ENCODE results near the gene FAM107B. TPM values are rescaled to one million over a fixed set of nuclear protein-coding genes. Genes with fewer than 3 reads are reported as not detected.

The FAM107B gene
- total and polyA plus RNA-seq, 2 of the 8 experiments (the other 6 are each of a cell fraction or from before 2014, with no cell fraction given) = 7.5 to 28.1 TPM

DNA sequence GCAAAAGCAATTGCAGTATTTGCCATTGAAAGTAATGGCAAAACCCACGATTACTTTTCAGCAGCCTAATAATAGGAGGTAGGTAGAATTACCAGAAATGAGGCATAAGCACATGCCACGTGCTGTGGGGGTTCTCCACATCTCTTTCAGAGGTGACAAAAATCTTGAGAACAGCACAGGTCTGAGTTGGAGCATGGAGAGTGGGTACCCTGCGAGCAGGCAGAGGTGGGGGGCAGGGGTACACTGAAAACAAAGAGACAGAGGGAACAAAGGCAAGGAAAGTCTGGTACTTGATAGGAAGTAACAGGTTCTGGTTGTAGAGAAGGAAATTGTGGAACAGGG lies 75.9 kb downstream of the FAM107B start:
- ChIA-PET CTCF (ENCODE audit: partially characterized antibody) (interaction anchor here (1.4 kb wide), 1 partner anchor 152 kb away, joined by 4 read pairs; no protein-coding TSS in a partner anchor), POLR2A (ENCODE audit: partially characterized antibody) (no interaction called here)
- no peaks in the 10 kb centered on the region for H3K36me3 ChIP-seq (ENCODE audit: control insufficient read depth in 2 of 4, insufficient read depth in 4 of 4, low read length in 3 of 4)
- no peak overlapping the region for H4K91ac ChIP-seq (replicated peaks; ENCODE audit: insufficient read length, low read length)
- no peaks in the 10 kb centered on the region for H3K23me2 ChIP-seq (ENCODE audit: low read depth, low read length)
- H3K27ac ChIP-seq (ENCODE audit: low read depth, low read length) = no peak overlapping the region
- H3K9me3 ChIP-seq (ENCODE audit: insufficient read depth in 2 of 2, low read depth in 1 of 2, low read length in 1 of 2) = peaks cover 0 to 5% of the 10 kb centered on the region in 2 experiments; a peak in 1 of 4 replicates
- no peak overlapping the region for H3K4ac ChIP-seq (replicated peaks; ENCODE audit: insufficient read length, low read depth, low read length)
- no peaks in the 10 kb centered on the region for H3K79me2 ChIP-seq (ENCODE audit: control insufficient read depth in 1 of 2, insufficient read depth in 2 of 2, low read length in 2 of 2)
- no peak overlapping the region; the same call in 1 of the 2 replicates for H2BK5ac ChIP-seq (ENCODE audit: low read depth, low read length)
- no peak overlapping the region for H3K9ac ChIP-seq (replicated peaks in 1 of 4; ENCODE audit: extremely low read depth in 1 of 4, low read depth in 3 of 4, low read length in 3 of 4)
- no peak overlapping the region for H2AK5ac ChIP-seq (ENCODE audit: low read depth, low read length)
- no peaks in the 10 kb centered on the region for H3K27me3 ChIP-seq (replicated peaks in 1 of 4; ENCODE audit: control insufficient read depth in 3 of 4, extremely low read depth in 1 of 4, insufficient read depth in 3 of 4, low read length in 3 of 4)
- H2BK120ac ChIP-seq (replicated peaks; ENCODE audit: low read depth, low read length) = no peak overlapping the region
- H3K4me2 ChIP-seq (ENCODE audit: insufficient read depth in 1 of 2, low read depth in 2 of 2, low read length in 2 of 2) = no peak overlapping the region
- no peak overlapping the region for H3K23ac ChIP-seq (ENCODE audit: insufficient read length)
- DNase-seq (ENCODE audit: low read depth in 1 of 2, low spot score in 2 of 2) (no peak), FAIRE-seq (no peak)
- H3K79me1 ChIP-seq (ENCODE audit: low read depth, low read length) = no peaks in the 10 kb centered on the region
- H3K14ac ChIP-seq (ENCODE audit: insufficient read length) = no peak overlapping the region
- H4K5ac ChIP-seq (ENCODE audit: insufficient read length, low read depth, low read length) = no peak overlapping the region
- no peak overlapping the region for H3K56ac ChIP-seq (replicated peaks; ENCODE audit: insufficient read length, low read depth, low read length)
- H2BK15ac ChIP-seq (ENCODE audit: low read length) = no peak overlapping the region
- H3K4me3 ChIP-seq (ENCODE audit: extremely low read depth in 1 of 4, insufficient read depth in 2 of 4, low read depth in 3 of 4, low read length in 4 of 4) = no peak overlapping the region
- H2BK12ac ChIP-seq (ENCODE audit: low read depth, low read length) = no peak overlapping the region
- H3K18ac ChIP-seq (ENCODE audit: extremely low read depth, low read length) = no peak overlapping the region
- 58% methylated on average over 3 of the region's 3 CpGs; no CpG with 5 or more reads in 1 of the 2 experiments for WGBS, 2 experiments (ENCODE audit: extremely low coverage in 1 of 2, insufficient coverage in 1 of 2, insufficient read length in 1 of 2, insufficient replicate concordance in 2 of 2, low coverage in 1 of 2, low lambda C conversion rate in 2 of 2, missing lambda C conversion rate in 1 of 2)
- H2AFZ ChIP-seq (ENCODE audit: low read length) = 0 out of 2 replicates have a peak overlapping the region, but pooled peaks have one; percentile 22
- H4K20me1 ChIP-seq (replicated peaks in 1 of 2; ENCODE audit: control insufficient read depth in 1 of 2, insufficient read depth in 2 of 2, low read length in 2 of 2) = no peaks in the 10 kb centered on the region
- H4K8ac ChIP-seq (ENCODE audit: extremely low read depth, insufficient read depth, low read length) = no peak overlapping the region
- H3K4me1 ChIP-seq (replicated peaks in 1 of 4; ENCODE audit: control insufficient read depth in 3 of 4, insufficient read depth in 4 of 4, low read length in 3 of 4) = peaks cover 0 to 5% (median 0%) of the 10 kb centered on the region in 4 experiments; a peak in 1 of 7 replicates
- no peak overlapping the region for H2BK20ac ChIP-seq (ENCODE audit: low read length)
- TF ChIP-seq CEBPB (IDR thresholded peaks at IDR 0.05; ENCODE audit: low read depth, low read length) = no peak
- no peak for TF ChIP-seq CTBP2 (IDR thresholded peaks at IDR 0.05; ENCODE audit: borderline replicate concordance, insufficient read depth, insufficient read length, low read length)
- no peak for TF ChIP-seq CREB1 (IDR thresholded peaks at IDR 0.05)
- TF ChIP-seq RFX5 (IDR thresholded peaks at IDR 0.05; ENCODE audit: borderline replicate concordance, low read depth, low read length) = no peak
- no peak for TF ChIP-seq GABPA (IDR thresholded peaks at IDR 0.05; ENCODE audit: borderline replicate concordance, insufficient read depth, low read length)
- no peak for TF ChIP-seq EZH2 (IDR thresholded peaks at IDR 0.05; ENCODE audit: low read depth, low read length, severe bottlenecking)
- no peak for TF ChIP-seq SIRT6 (IDR thresholded peaks at IDR 0.05; ENCODE audit: low read length)
- no peak for TF ChIP-seq E2F6 (IDR thresholded peaks at IDR 0.05)
- no peak for TF ChIP-seq RNF2 (IDR thresholded peaks at IDR 0.05; ENCODE audit: borderline replicate concordance, low read depth, low read length, missing control alignments, poor library complexity, severe bottlenecking)
- no peak for TF ChIP-seq MAX (IDR thresholded peaks at IDR 0.05)
- no peak for TF ChIP-seq TAF7 (optimal IDR thresholded peaks at IDR 0.05; ENCODE audit: borderline replicate concordance, low read depth, low read length)

Data from H1 (cell line).